ENCODE measurements around the gene CATSPER4.

Gene CATSPER4

GRCh38 chr1:26190373-26190987 lies at the start of gene CATSPER4:
Gene CATSPER4, plus strand, starts transcription at chr1:26190602. Its CDS starts 26 bp downstream, at chr1:26190628.
- DNase-seq, result no peak

GRCh38 chr1:26142159-26142558 lies 48.2 kb upstream of the CATSPER4 start:
- DNase-seq, result no peak

- DNase-seq, result peak; percentile 66
Observed at GRCh38 chr1:26145041-26145959, 45.1 kb upstream of the CATSPER4 start.

- DNase-seq, result no peak
Observed at GRCh38 chr1:26145960-26146294, 44.5 kb upstream of the CATSPER4 start.

- no peak for DNase-seq
Observed at GRCh38 chr1:26148887-26149286, 41.5 kb upstream of the CATSPER4 start.

GRCh38 chr1:26153966-26154532 lies 36.4 kb upstream of the CATSPER4 start:
- DNase-seq, result no peak

GRCh38 chr1:26154750-26155149 lies 35.7 kb upstream of the CATSPER4 start:
- no peak for DNase-seq

- DNase-seq, result no peak
Observed at GRCh38 chr1:26155370-26156284, 34.8 kb upstream of the CATSPER4 start.

GRCh38 chr1:26156285-26157038 lies 33.9 kb upstream of the CATSPER4 start:
- DNase-seq, result no peak

- no peak for DNase-seq
Observed at GRCh38 chr1:26158271-26158907, 32.0 kb upstream of the CATSPER4 start.

- DNase-seq, result no peak
Observed at GRCh38 chr1:26158908-26159742, 31.3 kb upstream of the CATSPER4 start, which contains the start of gene FAM110D. Gene FAM110D, plus strand, starts transcription at chr1:26159079. Its CDS starts 2,213 bp downstream, at chr1:26161292.

GRCh38 chr1:26159743-26160039 lies 30.7 kb upstream of the CATSPER4 start:
- DNase-seq, result no peak

GRCh38 chr1:26160527-26161414 lies 29.6 kb upstream of the CATSPER4 start:
- DNase-seq, result no peak

- peak; percentile 27 for DNase-seq
Observed at GRCh38 chr1:26161415-26162219, 28.8 kb upstream of the CATSPER4 start.

- DNase-seq, result no peak
Observed at GRCh38 chr1:26162220-26162709, 28.1 kb upstream of the CATSPER4 start.

- DNase-seq, result no peak
Observed at GRCh38 chr1:26163684-26164035, 26.7 kb upstream of the CATSPER4 start.

GRCh38 chr1:26164036-26164860 lies 26.2 kb upstream of the CATSPER4 start:
- no peak for DNase-seq
